Thyroid gland (tissue), 4 donors: ENCODE measurements around the gene PCDHA8.

Experiments
- POLR2A ChIP-seq, 2 donors: fragments of 450-650 bp; IDR thresholded peaks; one replicate each; pipeline ENCODE4 v1.6.1; 2017; ENCODE audit warnings: antibody characterized with exemption in 2 of 2, mild to moderate bottlenecking in 2 of 2, moderate library complexity in 1 of 2
- TF ChIP-seq, protein P1 (sequence below), 6 experiments: fragments of 200-600 bp in 3 of 6; fragments of 450-650 bp in 3 of 6; sonication (generic) in 3 of 6; IDR thresholded peaks; one replicate each; pipeline ENCODE4 v1.5.1; 2016 to 2019; ENCODE audit warnings: antibody characterized with exemption in 6 of 6, mild to moderate bottlenecking in 2 of 6, inconsistent platforms in 1 of 6, moderate library complexity in 1 of 6

GRCh38 chr5:140842798-140843733, 2.1 kb downstream of the PCDHA8 start:
- TF ChIP-seq POLR2A (IDR thresholded peaks at IDR 0.05) = no peak
- TF ChIP-seq, protein P1, sequence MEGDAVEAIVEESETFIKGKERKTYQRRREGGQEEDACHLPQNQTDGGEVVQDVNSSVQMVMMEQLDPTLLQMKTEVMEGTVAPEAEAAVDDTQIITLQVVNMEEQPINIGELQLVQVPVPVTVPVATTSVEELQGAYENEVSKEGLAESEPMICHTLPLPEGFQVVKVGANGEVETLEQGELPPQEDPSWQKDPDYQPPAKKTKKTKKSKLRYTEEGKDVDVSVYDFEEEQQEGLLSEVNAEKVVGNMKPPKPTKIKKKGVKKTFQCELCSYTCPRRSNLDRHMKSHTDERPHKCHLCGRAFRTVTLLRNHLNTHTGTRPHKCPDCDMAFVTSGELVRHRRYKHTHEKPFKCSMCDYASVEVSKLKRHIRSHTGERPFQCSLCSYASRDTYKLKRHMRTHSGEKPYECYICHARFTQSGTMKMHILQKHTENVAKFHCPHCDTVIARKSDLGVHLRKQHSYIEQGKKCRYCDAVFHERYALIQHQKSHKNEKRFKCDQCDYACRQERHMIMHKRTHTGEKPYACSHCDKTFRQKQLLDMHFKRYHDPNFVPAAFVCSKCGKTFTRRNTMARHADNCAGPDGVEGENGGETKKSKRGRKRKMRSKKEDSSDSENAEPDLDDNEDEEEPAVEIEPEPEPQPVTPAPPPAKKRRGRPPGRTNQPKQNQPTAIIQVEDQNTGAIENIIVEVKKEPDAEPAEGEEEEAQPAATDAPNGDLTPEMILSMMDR (IDR thresholded peaks at IDR 0.05) = no peak
